Endothelial cell of umbilical vein (primary cell): ENCODE measurements around the gene LDLRAD3. TPM values are rescaled to one million over a fixed set of nuclear protein-coding genes. Genes with fewer than 3 reads are reported as not detected.

Experiments used
- BruUV-seq: library from RNA; stranded (reverse); fragments of 400-500 nt; replicated peaks from 2 replicates; lab custom pipeline; 2021; lab: Mats Ljungman, UMichigan
- CTCF ChIA-PET: fragments of 300-600, 350-600 bp; sonication (Branson Sonifier 250); formaldehyde crosslinking; loops from one replicate; lab custom pipeline; 2021; ENCODE audit warnings: antibody characterized with exemption, inconsistent platforms; lab: Charles Lee
- POLR2A ChIA-PET: fragments of 300-600, 350-600 bp; sonication (Branson Sonifier 250); formaldehyde crosslinking; loops from one replicate; lab custom pipeline; 2021; ENCODE audit warnings: antibody characterized with exemption, inconsistent platforms; lab: Charles Lee
- DNase-seq: peaks from one replicate; pipeline ENCODE4 v3.0.0-alpha.2; 2011; ENCODE audit warnings: low read depth, low spot score
- FAIRE-seq: peaks from 2 replicates; lab custom pipeline; 2011; peaks lifted over from hg19 to GRCh38; lab: Jason Lieb, UNC
- H2AFZ ChIP-seq: 2 replicates; pipeline ENCODE4 v1.6.0; 2012; ENCODE audit warnings: low read depth, low read length, control low read depth, inconsistent platforms
- H3K27ac ChIP-seq: 2 replicates; pipeline ENCODE4 v1.5.1; 2011; ENCODE audit warnings: low read depth, mild to moderate bottlenecking, control low read depth, low read length, moderate library complexity; ENCODE audit not compliant: insufficient read depth
- H3K27me3 ChIP-seq, 2 experiments: 2 replicates each; pipeline versions ENCODE4 v1.6.0 to v1.6.1; 2011; ENCODE audit warnings: low read length in 2 of 2, mixed read lengths in 1 of 2; ENCODE audit not compliant: control insufficient read depth in 2 of 2, insufficient read depth in 2 of 2
- H3K36me3 ChIP-seq, 2 experiments: 2 replicates in 1 of 2; 3 replicates in 1 of 2; pipeline ENCODE4 v1.5.1; 2011; ENCODE audit warnings: low read length in 2 of 2, mild to moderate bottlenecking in 1 of 2, moderate library complexity in 1 of 2; ENCODE audit not compliant: control insufficient read depth in 2 of 2, insufficient read depth in 2 of 2; ENCODE audit errors: extremely low read depth in 1 of 2
- H3K4me1 ChIP-seq: 3 replicates; pipeline ENCODE4 v1.5.1; 2011; ENCODE audit warnings: mild to moderate bottlenecking, low read length; ENCODE audit not compliant: control insufficient read depth, insufficient read depth; ENCODE audit errors: extremely low read depth
- H3K4me2 ChIP-seq: 2 replicates; pipeline ENCODE4 v1.6.1; 2011; ENCODE audit warnings: low read length, control low read depth, mixed read lengths; ENCODE audit not compliant: insufficient read depth
- H3K4me3 ChIP-seq, 3 experiments: fragments of 200-600 bp in 1 of 3; sonication (generic), shearing (Covaris generic) in 1 of 3; replicated peaks in 1 of 3; 2 replicates each; pipeline ENCODE4 v1.5.1; 2011 to 2016; ENCODE audit warnings: control low read depth in 3 of 3, low read length in 3 of 3, mild to moderate bottlenecking in 2 of 3, inconsistent platforms in 1 of 3, low read depth in 1 of 3, moderate library complexity in 1 of 3; ENCODE audit not compliant: insufficient read depth in 1 of 3
- H3K79me2 ChIP-seq: 2 replicates; pipeline ENCODE4 v1.6.0; 2012; ENCODE audit warnings: low read length, inconsistent platforms; ENCODE audit not compliant: control insufficient read depth, insufficient read depth
- H3K9ac ChIP-seq: replicated peaks from 2 replicates; pipeline ENCODE3; 2011; ENCODE audit warnings: low read length, control low read depth; ENCODE audit not compliant: insufficient read depth; ENCODE audit errors: extremely low read depth
- H3K9me1 ChIP-seq: replicated peaks from 3 replicates; pipeline ENCODE4 v1.6.0; 2011; ENCODE audit warnings: mild to moderate bottlenecking, low read length; ENCODE audit not compliant: control insufficient read depth, insufficient read depth; ENCODE audit errors: extremely low read depth
- H3K9me3 ChIP-seq: replicated peaks from 2 replicates; pipeline ENCODE4 v1.5.1; 2012; ENCODE audit warnings: low read length, inconsistent platforms; ENCODE audit not compliant: control insufficient read depth, insufficient read depth
- H4K20me1 ChIP-seq: replicated peaks from 2 replicates; pipeline ENCODE3; 2011; ENCODE audit warnings: mild to moderate bottlenecking, low read length; ENCODE audit not compliant: control insufficient read depth, insufficient read depth; ENCODE audit errors: extremely low read depth
- CTCF ChIP-seq, 2 donors: IDR thresholded peaks; 1 replicate in 1 of 2; 2 replicates in 1 of 2; pipeline ENCODE4 v1.5.1; 2011; ENCODE audit warnings: low read length in 2 of 2, mild to moderate bottlenecking in 2 of 2, moderate library complexity in 2 of 2, control low read depth in 1 of 2, inconsistent platforms in 1 of 2, low read depth in 1 of 2; ENCODE audit not compliant: insufficient read depth in 1 of 2; ENCODE audit errors: extremely low read depth in 1 of 2
- EZH2 ChIP-seq: IDR thresholded peaks from 2 replicates; pipeline ENCODE4 v1.6.1; 2012; ENCODE audit warnings: borderline replicate concordance, low read depth, mild to moderate bottlenecking, moderate library complexity, low read length, inconsistent platforms; ENCODE audit not compliant: severe bottlenecking
- FOS ChIP-seq: IDR thresholded peaks from 2 replicates; pipeline ENCODE4 v1.6.1; 2011; ENCODE audit warnings: mild to moderate bottlenecking, low read length, moderate library complexity, borderline replicate concordance; ENCODE audit not compliant: insufficient read depth
- JUN ChIP-seq: IDR thresholded peaks from 2 replicates; pipeline ENCODE4 v1.6.1; 2011; ENCODE audit warnings: borderline replicate concordance, low read depth; ENCODE audit not compliant: insufficient read length, insufficient read depth
- MYC ChIP-seq: IDR thresholded peaks from one replicate; pipeline ENCODE4 v1.6.1; 2011; ENCODE audit warnings: mild to moderate bottlenecking, low read depth, low read length
- POLR2AphosphoS5 ChIP-seq: IDR thresholded peaks from 2 replicates; pipeline ENCODE4 v1.6.1; 2012; ENCODE audit warnings: low read depth, mild to moderate bottlenecking, control low read depth, low read length, moderate library complexity; ENCODE audit not compliant: insufficient read depth
- dilution Hi-C: fragments of 300-500 bp; cut with MboI; formaldehyde crosslinking; loops from one replicate; pipeline ENCODE4 v1.15.0; 2019; ENCODE audit warnings: low sequenced_read_pairs; ENCODE audit not compliant: extremely low pct_ligation_motif_present
- intact Hi-C: fragments of 100-400 bp; cut with micrococcal nuclease; formaldehyde crosslinking; loops from one replicate; pipeline ENCODE4 v1.10.0; 2022
- polyA plus RNA-seq, 4 experiments: library from polyadenylated mRNA; depleted of rRNA in 3 of 4; stranded (reverse) in 3 of 4; unstranded in 1 of 4; fragments of >200 nt; gene quantifications; 2 replicates each; pipeline versions ENCODE4 v1.2.1 to v1.2.3, GENCODE V29; 2011 to 2012; ENCODE audit warnings: missing spikeins in 1 of 4
- total RNA-seq: library from RNA; stranded (reverse); gene quantifications from 2 replicates; pipeline ENCODE4 v1.2.3, GENCODE V29; 2021

The LDLRAD3 gene
- total and polyA plus RNA-seq, 2 donors (not counting 3 experiments of a cell fraction or from before 2014, with no cell fraction given): 17.9 to 25.1 TPM

- BruUV-seq: no TSS peak
- FAIRE-seq: no peak
- no peaks in the 10 kb centered on the region for H3K36me3 ChIP-seq
- H3K79me2 ChIP-seq: no peaks in the 10 kb centered on the region
- no peak overlapping the region for H3K4me3 ChIP-seq
- no peak overlapping the region for H3K9ac ChIP-seq
- ChIA-PET CTCF (interaction anchor here (0.8 to 2.3 kb wide), 5 partner anchors 10 to 547 kb away, joined by 3 to 6 read pairs (median 3); no protein-coding TSS in a partner anchor), POLR2A (no interaction called here)
- no peak for DNase-seq
- intact Hi-C loops: no loop called here
- no peak overlapping the region for H3K27ac ChIP-seq
- no peaks in the 10 kb centered on the region for H3K9me1 ChIP-seq
- H2AFZ ChIP-seq: no peak overlapping the region
- H3K9me3 ChIP-seq: no peaks in the 10 kb centered on the region
- peaks cover 36% of the 10 kb centered on the region for H3K4me1 ChIP-seq
- no peaks in the 10 kb centered on the region for H4K20me1 ChIP-seq
- H3K27me3 ChIP-seq: no peaks in the 10 kb centered on the region
- dilution Hi-C loops: no loop called here
- no peak for TF ChIP-seq CTCF (IDR thresholded peaks at IDR 0.05; ENCODE audit: extremely low read depth in 1 of 2, insufficient read depth in 1 of 2, low read depth in 1 of 2, low read length in 2 of 2)
- TF ChIP-seq FOS: no peak
- no peak for TF ChIP-seq MYC
- TF ChIP-seq JUN: no peak
- no peak for TF ChIP-seq POLR2AphosphoS5
- no peak for TF ChIP-seq EZH2
- no peak overlapping the region for H3K4me2 ChIP-seq
Observed at GRCh38 chr11:36161572-36161971, 217.7 kb downstream of the LDLRAD3 start.
